Omental fat pad (tissue), 4 donors: ENCODE data around the gene CMIP. TPM values are rescaled to one million over a fixed set of nuclear protein-coding genes. Genes with fewer than 3 reads are reported as not detected.

Experiments
- ATAC-seq: fragments of 150-250 bp; one replicate; pipeline ENCODE4 v1.9.1; 2016; ENCODE audit warnings: mild to moderate bottlenecking, moderate library complexity; ENCODE audit not compliant: low FRiP score
- DNase-seq: peaks from one replicate; pipeline ENCODE4 v3.0.0-alpha.2; 2019; ENCODE audit warnings: low spot score
- CTCF ChIP-seq, 3 donors: fragments of 450-650 bp; IDR thresholded peaks; one replicate each; pipeline ENCODE4 v1.5.1; 2016 to 2017; ENCODE audit warnings: antibody characterized with exemption in 3 of 3, mild to moderate bottlenecking in 3 of 3, moderate library complexity in 2 of 3
- total RNA-seq, 4 donors: library from RNA; depleted of rRNA; stranded (reverse); fragments of >200 nt; gene quantifications; one replicate each; pipeline ENCODE4 v1.1.0, GENCODE V29; 2016

Gene CMIP
- total RNA-seq, 4 donors from 2014 or later = 15.8 to 52.8 (median 32.0) TPM

GRCh38 chr16:81492965-81493754, 48.6 kb downstream of the CMIP start:
- ATAC-seq (no peak), DNase-seq (no peak)
- TF ChIP-seq CTCF (IDR thresholded peaks at IDR 0.05) = no peak

DNA sequence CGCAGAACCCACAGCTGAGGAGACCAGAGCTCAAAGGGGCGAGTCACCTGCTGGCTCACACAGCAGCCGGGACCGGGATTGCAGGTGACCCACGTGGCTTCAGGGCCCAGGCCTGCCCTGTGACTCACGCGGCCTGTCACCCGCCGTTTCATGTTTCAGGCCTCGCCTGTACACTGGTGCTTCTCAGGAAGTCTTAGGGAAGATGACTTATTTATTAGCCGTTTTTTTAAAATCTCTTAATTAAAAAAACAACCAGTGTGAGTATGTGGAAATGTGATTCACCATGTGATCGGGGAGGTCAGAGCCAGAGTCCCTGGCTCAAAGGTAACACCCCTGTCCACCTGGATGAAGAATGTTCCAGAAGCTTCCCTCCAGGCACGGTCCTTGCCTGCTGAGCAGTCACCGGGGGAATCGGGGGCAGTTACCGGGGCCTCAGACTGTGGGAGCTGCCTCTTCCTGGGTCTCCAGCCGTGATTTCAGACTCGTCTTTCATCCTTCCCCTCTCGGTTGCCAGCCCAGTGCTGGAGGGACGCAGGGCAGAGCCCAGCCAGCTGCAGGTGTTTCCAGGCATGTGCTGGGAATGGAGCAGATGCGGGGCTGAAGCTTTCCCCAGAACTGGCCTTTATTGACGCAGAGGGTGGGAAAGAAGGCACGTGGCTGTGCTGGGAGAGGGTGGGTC, 49.3 kb downstream of the CMIP start:
- DNase-seq = no peak
- TF ChIP-seq CTCF (IDR thresholded peaks at IDR 0.05) = no peak
- peak; percentile 62 for ATAC-seq

DNA sequence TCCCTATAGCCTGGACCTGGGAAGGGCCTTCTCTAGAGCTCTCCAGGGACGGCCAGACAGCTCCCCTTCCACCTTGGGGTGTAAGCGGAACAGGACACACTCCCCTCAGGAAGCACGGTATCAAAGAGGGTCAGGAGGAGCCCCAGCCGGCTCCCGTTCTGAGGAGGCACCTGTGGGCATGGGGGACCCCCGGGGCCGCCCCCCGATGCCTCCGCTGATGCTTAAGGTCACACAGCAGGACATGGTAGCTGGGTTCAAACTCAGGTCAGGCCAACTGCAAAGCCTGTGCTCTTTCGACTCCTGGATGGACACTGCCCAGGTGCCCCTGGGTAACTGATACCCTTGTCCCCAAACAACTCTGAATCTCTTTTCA, 49.8 kb downstream of the CMIP start:
- no peak for ATAC-seq
- no peak for TF ChIP-seq CTCF (IDR thresholded peaks at IDR 0.05)
- DNase-seq = no peak

DNA sequence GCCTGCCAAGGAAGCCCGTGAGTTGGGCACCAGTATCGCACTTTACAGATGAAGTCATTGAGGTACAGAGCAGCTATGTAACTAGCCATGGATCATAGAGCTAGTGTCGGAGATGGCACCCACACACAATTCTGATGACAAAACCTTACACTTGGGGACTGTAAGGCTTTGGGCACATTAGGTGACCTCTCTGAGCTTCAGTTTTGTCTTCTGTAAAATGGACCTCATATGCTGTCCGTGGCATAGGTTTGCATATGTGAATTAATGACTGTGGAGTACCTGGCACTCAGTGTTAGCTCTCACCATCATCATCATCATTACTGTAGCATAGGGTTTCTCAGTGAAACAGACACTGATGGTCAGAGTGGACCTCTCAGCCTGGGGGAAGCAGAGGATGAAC, 50.3 kb downstream of the CMIP start:
- no peak for TF ChIP-seq CTCF (IDR thresholded peaks at IDR 0.05)
- DNase-seq (no peak), ATAC-seq (no peak)

DNA sequence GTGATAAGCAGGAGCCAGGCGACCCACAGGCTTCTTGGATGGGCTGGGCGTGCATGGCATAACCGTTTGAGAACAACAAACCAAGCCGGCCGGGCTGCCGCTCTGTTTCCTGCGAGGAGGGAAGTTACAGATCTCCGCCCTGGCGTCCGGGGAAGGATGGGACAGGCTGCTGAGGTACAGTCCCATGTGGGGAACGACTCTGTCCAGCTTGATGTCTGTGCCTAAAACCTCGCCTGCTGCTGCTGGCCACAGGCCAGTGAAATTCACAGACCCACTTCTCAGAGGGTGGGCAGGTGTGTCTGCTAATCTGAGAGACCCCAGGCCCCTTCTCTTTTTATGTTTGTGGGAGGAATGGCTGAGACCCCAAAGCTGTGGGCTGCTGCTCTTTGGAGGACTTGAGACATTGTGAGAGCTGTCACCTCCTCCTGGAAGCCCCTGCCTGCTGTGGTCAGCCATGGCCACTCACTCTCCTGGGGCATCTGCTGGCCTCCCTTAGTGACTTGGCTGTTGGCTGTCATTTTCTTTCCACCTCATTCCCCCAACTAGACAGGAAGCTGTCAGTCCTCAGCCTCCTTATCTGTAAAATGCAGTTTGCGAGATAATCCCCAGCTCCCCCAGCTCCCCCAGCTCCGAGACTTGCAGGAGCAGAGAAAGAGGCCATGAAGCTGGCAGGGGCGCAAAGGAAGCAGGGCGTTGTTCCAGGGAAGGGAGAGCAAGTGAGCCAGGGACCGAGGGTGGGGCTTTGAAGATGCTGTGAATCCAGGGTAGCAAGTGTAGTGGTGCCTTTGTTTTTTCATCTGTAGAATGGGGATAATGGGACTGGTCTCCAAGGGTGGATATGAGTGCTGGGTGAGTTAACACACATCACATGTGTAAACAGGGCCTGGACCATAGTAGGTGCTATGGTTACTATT, 51.0 kb downstream of the CMIP start:
- DNase-seq = no peak
- no peak for TF ChIP-seq CTCF (IDR thresholded peaks at IDR 0.05)
- ATAC-seq = no peak

- ATAC-seq (no peak), DNase-seq (no peak)
- no peak for TF ChIP-seq CTCF (IDR thresholded peaks at IDR 0.05)
These were observed 51.7 kb downstream of the CMIP start for GRCh38 chr16:81496321-81496720.
